HepG2 (cell line): ENCODE results near the gene SUV39H2. TPM values are rescaled to one million over a fixed set of nuclear protein-coding genes. Genes with fewer than 3 reads are reported as not detected.

ENCODE experiments used
- ATF5 ChIP-seq: sonication (generic); formaldehyde crosslinking; IDR thresholded peaks from 2 replicates; pipeline ENCODE4 v1.4.0; 2020; ENCODE audit warnings: mild to moderate bottlenecking, low read depth, missing genetic modification reagents
- CENPX ChIP-seq: sonication (generic); formaldehyde crosslinking; IDR thresholded peaks from 2 replicates; pipeline ENCODE4 v1.9.0; 2021; ENCODE audit warnings: mild to moderate bottlenecking, missing genetic modification reagents, moderate library complexity
- CREBL2 ChIP-seq: sonication (generic); formaldehyde crosslinking; IDR thresholded peaks from 2 replicates; pipeline ENCODE4 v1.8.1; 2023; ENCODE audit warnings: missing genetic modification reagents, mild to moderate bottlenecking, borderline replicate concordance
- DRAP1 ChIP-seq: IDR thresholded peaks from 2 replicates; pipeline ENCODE4 v1.6.1; 2016; ENCODE audit warnings: missing genetic modification reagents, missing compliant biosample characterization
- HMG20A ChIP-seq: IDR thresholded peaks from 2 replicates; pipeline ENCODE4 v1.6.1; 2016; ENCODE audit warnings: borderline replicate concordance
- KDM6A ChIP-seq: IDR thresholded peaks from 2 replicates; pipeline ENCODE4 v1.6.1; 2016; ENCODE audit warnings: low read depth
- LBX2 ChIP-seq: sonication (generic); formaldehyde crosslinking; IDR thresholded peaks from 2 replicates; pipeline ENCODE4 v1.5.0; 2020; ENCODE audit warnings: missing genetic modification reagents, mild to moderate bottlenecking, borderline replicate concordance
- MIXL1 ChIP-seq: IDR thresholded peaks from 2 replicates; pipeline ENCODE4 v1.6.1; 2016
- TBL1XR1 ChIP-seq: fragments of 150-350 bp; IDR thresholded peaks from 2 replicates; pipeline ENCODE4 v1.6.1; 2014; ENCODE audit warnings: borderline replicate concordance, low read length; ENCODE audit not compliant: partially characterized antibody
- TFE3 ChIP-seq: IDR thresholded peaks from 2 replicates; pipeline ENCODE4 v1.6.1; 2016
- THAP7 ChIP-seq: sonication (generic); formaldehyde crosslinking; IDR thresholded peaks from 2 replicates; pipeline ENCODE4 v1.8.1; 2023; ENCODE audit warnings: mild to moderate bottlenecking, missing genetic modification reagents
- TOPORS ChIP-seq: sonication (generic); formaldehyde crosslinking; IDR thresholded peaks from 2 replicates; pipeline ENCODE4 v1.8.0; 2023; ENCODE audit warnings: mild to moderate bottlenecking, missing genetic modification reagents
- TRIM22 ChIP-seq: fragments of 450-650 bp; IDR thresholded peaks from 2 replicates; pipeline ENCODE4 v1.6.1; 2017
- ZNF20 ChIP-seq: sonication (generic); formaldehyde crosslinking; IDR thresholded peaks from 2 replicates; pipeline ENCODE4 v1.4.0; 2020; ENCODE audit warnings: mild to moderate bottlenecking, moderate library complexity, missing genetic modification reagents
- ZNF329 ChIP-seq: sonication (generic); formaldehyde crosslinking; IDR thresholded peaks from 2 replicates; pipeline ENCODE4 v1.9.0; 2021; ENCODE audit warnings: low read depth, mild to moderate bottlenecking, missing genetic modification reagents
- ZNF572 ChIP-seq: sonication (generic); formaldehyde crosslinking; IDR thresholded peaks from 2 replicates; pipeline ENCODE4 v1.5.1; 2020; ENCODE audit warnings: mild to moderate bottlenecking, missing genetic modification reagents
- ZNF609 ChIP-seq: sonication (generic); formaldehyde crosslinking; IDR thresholded peaks from 2 replicates; pipeline ENCODE4 v1.4.0; 2020; ENCODE audit warnings: mild to moderate bottlenecking, missing genetic modification reagents, borderline replicate concordance
- ZNF766 ChIP-seq: sonication (generic); formaldehyde crosslinking; IDR thresholded peaks from 2 replicates; pipeline ENCODE4 v1.5.0; 2020; ENCODE audit warnings: missing genetic modification reagents, borderline replicate concordance
- polyA plus RNA-seq, 8 experiments: library from polyadenylated mRNA; depleted of rRNA in 3 of 8; stranded (reverse) in 7 of 8; unstranded in 1 of 8; fragments of >200 nt; fragmentation: Illumina TruSeq in 4 of 8; extraction: Trizol in 4 of 8; gene quantifications; 2 replicates each; pipeline versions ENCODE4 v1.2.1 to v1.2.3, GENCODE V29; 2011 to 2016; ENCODE audit warnings: low read depth in 4 of 8, missing spikeins in 1 of 8, mixed read lengths in 1 of 8; ENCODE audit not compliant: insufficient read depth in 1 of 8
- total RNA-seq, 5 experiments: library from RNA; depleted of rRNA; stranded (reverse); fragments of >200 nt; fragmentation: Illumina TruSeq; extraction: Trizol; gene quantifications; 2 replicates each; pipeline ENCODE4 v1.2.3, GENCODE V29; 2016; ENCODE audit warnings: low read depth in 1 of 5

Gene SUV39H2
- total and polyA plus RNA-seq, 2 of the 13 experiments (the other 11 are each of a cell fraction or from before 2014, with no cell fraction given): 9.0 to 44.3 TPM

GRCh38 chr10:14878266-14879123 lies at the start of gene SUV39H2 (continued):
- TF ChIP-seq CREBL2 (CRISPR knock-in tag) (0 out of 2 replicates have a peak, but pooled peaks have one; percentile 27), HMG20A (CRISPR knock-in tag) (peak; percentile 41; the same call in 1 of the 2 replicates), ZNF329 (peak; percentile 70; the same call in 1 of the 2 replicates), ZNF609 (CRISPR knock-in tag) (no peak; the same call in 1 of the 2 replicates), ATF5 (CRISPR knock-in tag) (no peak), ZNF20 (CRISPR knock-in tag) (no peak), ZNF766 (CRISPR knock-in tag) (peak; percentile 56), TOPORS (CRISPR knock-in tag) (no peak), DRAP1 (CRISPR knock-in tag) (no peak; the same call in none of the 2 replicates), THAP7 (no peak; the same call in 1 of the 2 replicates), TRIM22 (no peak), LBX2 (CRISPR knock-in tag) (peak; percentile 76), ZNF572 (CRISPR knock-in tag) (no peak), CENPX (CRISPR knock-in tag) (no peak), TBL1XR1 (no peak), MIXL1 (CRISPR knock-in tag) (no peak; the same call in 1 of the 2 replicates), KDM6A (CRISPR knock-in tag) (no peak), TFE3 (CRISPR knock-in tag) (peak; percentile 65; the same call in 1 of the 2 replicates)
